Upper lobe of right lung (tissue), 1 donor: Measurements from ENCODE around the gene C10orf105. TPM values are rescaled to one million over a fixed set of nuclear protein-coding genes. Genes with fewer than 3 reads are reported as not detected.

Experiments used
- ATAC-seq: fragments of 200-7000 bp; cut with Tn5 transposase; one replicate; pipeline ENCODE4 v1.9.1; 2020; ENCODE audit warnings: mild to moderate bottlenecking, moderate library complexity
- DNase-seq: peaks from one replicate; pipeline ENCODE4 v3.0.0-alpha.2; 2020
- H3K27ac ChIP-seq: fragments of 200-600 bp; one replicate; pipeline ENCODE4 v1.8.0; 2022
- H3K27me3 ChIP-seq: fragments of 200-600 bp; one replicate; pipeline ENCODE4 v1.8.0; 2022; ENCODE audit warnings: mild to moderate bottlenecking
- H3K36me3 ChIP-seq: fragments of 200-600 bp; one replicate; pipeline ENCODE4 v1.8.0; 2022
- H3K4me1 ChIP-seq: fragments of 200-600 bp; one replicate; pipeline ENCODE4 v1.8.0; 2022
- H3K4me3 ChIP-seq: fragments of 200-600 bp; one replicate; pipeline ENCODE4 v1.8.0; 2022; ENCODE audit warnings: mild to moderate bottlenecking
- H3K9me3 ChIP-seq: fragments of 200-600 bp; one replicate; pipeline ENCODE4 v1.8.0; 2022
- intact Hi-C: fragments of 100-400 bp; cut with DNase I; formaldehyde crosslinking; loops from one replicate; pipeline ENCODE4 v1.11.0; 2022
- total RNA-seq: library from RNA; stranded (reverse); fragmentation: NEBNext Ultra II Directional; extraction: Animal tissue kit (Norgen Biotek cat#: 25700); gene quantifications from one replicate; pipeline ENCODE4 v1.2.1, GENCODE V29; 2021
- TF ChIP-seq, protein P1 (sequence below): fragments of 200-600 bp; IDR thresholded peaks from one replicate; pipeline ENCODE4 v1.8.0; 2022; ENCODE audit warnings: antibody characterized with exemption
- donor health status: DM: no; HTN: yes; CAD: no; lungs with severe emphysema.

C10orf105 gene
- total RNA-seq, 1 donor from 2014 or later = 0.52 TPM

DNA sequence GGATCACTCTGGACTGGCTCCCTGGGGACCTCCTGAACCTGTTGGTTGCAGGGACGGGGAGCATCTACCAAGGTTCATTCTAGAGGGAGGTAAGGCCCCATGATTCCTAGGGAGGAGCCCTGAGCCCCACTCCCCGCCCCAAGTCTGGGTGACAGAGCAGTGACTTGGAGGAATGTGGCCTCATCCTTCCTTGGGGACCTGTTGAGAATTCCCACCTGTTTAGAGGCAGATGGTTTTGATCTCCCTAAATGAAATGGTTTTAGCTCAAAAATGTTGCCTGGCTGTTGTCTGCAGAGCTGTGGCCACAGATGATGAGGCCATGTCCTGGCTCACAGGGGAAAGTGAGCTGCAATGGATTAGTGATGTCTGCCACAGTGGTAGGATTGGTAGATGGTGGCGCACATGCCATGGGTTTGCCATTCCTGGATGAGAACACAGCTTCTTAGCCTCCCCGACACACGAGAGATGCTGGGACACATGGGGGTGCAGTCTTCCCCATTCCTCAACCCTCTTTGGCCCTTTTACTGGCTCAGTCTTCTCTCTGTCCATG lies 12.3 kb downstream of the C10orf105 start:
- Histone ChIP-seq H3K4me3 (no peak overlapping the region), H3K4me1 (peaks cover 9% of the 10 kb centered on the region), H3K9me3 (no peaks in the 10 kb centered on the region), H3K36me3 (no peaks in the 10 kb centered on the region), H3K27ac (no peak overlapping the region), H3K27me3 (no peaks in the 10 kb centered on the region)
- TF ChIP-seq, protein P1, sequence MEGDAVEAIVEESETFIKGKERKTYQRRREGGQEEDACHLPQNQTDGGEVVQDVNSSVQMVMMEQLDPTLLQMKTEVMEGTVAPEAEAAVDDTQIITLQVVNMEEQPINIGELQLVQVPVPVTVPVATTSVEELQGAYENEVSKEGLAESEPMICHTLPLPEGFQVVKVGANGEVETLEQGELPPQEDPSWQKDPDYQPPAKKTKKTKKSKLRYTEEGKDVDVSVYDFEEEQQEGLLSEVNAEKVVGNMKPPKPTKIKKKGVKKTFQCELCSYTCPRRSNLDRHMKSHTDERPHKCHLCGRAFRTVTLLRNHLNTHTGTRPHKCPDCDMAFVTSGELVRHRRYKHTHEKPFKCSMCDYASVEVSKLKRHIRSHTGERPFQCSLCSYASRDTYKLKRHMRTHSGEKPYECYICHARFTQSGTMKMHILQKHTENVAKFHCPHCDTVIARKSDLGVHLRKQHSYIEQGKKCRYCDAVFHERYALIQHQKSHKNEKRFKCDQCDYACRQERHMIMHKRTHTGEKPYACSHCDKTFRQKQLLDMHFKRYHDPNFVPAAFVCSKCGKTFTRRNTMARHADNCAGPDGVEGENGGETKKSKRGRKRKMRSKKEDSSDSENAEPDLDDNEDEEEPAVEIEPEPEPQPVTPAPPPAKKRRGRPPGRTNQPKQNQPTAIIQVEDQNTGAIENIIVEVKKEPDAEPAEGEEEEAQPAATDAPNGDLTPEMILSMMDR = no peak
- intact Hi-C loops = loop anchor here (10.0 kb wide), 2 partner anchors 313 to 393 kb away; partner anchors contain the start of genes CDH23 and SLC29A3
- DNase-seq (no peak), ATAC-seq (no peak)

DNA sequence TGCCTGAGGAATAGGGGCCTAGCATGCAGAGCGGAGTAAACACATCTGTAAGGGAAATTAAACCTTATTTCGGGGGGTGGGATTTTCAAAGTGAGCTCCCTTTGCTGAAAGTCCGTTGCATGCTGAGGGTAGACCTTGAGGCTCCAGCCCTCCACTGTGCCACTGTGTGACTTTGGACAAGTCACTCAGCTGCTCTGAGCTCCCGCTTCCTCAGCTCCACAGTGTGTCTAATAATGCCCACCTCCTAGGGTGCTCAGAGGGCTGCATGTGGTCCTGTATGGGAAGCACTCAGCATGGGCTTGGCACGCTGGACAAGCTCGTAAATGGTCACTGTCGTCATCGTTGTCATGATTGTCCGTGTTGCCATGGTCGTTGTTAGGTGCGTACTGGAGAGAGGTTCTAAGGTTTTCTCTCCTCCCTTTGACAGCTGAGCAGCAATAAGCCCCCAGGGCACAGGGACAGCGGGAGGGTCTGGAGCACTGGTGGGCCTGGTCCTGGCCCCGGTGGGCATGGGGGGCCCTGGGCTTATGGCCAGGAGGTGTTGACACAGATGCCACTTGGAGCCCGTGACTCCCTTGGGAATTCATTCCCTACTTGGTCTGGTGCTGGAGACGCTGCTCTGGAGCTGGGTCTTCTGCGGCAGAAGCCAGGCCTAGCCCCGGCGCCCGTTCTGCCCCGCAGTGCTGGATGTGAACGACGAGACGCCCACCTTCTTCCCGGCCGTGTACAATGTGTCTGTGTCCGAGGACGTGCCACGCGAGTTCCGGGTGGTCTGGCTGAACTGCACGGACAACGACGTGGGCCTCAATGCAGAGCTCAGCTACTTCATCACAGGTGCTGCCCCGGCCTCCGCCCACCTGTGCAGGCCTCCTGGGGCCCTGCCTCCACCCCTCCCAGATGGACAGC lies 13.1 kb downstream of the C10orf105 start:
- no peaks in the 10 kb centered on the region for H3K27me3 ChIP-seq
- intact Hi-C loops = loop anchor here (10.0 kb wide), 2 partner anchors 312 to 392 kb away; partner anchors contain the start of genes CDH23 and SLC29A3
- TF ChIP-seq, protein P1 = no peak
- no peaks in the 10 kb centered on the region for H3K9me3 ChIP-seq
- no peak for ATAC-seq
- H3K4me1 ChIP-seq = peaks cover 9% of the 10 kb centered on the region
- no peak for DNase-seq
- H3K36me3 ChIP-seq = no peaks in the 10 kb centered on the region
- H3K27ac ChIP-seq = no peak overlapping the region
- no peak overlapping the region for H3K4me3 ChIP-seq

DNA sequence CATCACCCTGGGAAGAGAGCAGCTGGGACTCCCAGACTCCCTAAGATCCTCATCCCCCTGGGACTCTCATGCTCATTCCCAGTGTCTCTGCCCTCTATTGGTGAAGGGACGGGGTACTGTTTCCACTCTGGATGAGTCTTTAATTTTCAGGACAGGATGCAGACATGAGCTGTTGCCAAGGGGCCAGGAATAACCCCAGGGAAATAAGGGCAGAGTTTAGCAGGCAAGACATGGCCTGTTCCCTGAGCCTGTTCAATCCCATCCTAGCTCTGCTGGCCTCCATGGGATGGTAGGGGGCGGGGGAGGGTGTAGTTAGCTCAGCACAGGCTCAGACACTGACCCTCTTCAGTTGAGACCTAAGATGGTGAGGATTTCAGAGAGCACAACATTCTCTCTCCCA lies 14.0 kb downstream of the C10orf105 start:
- no peak for ATAC-seq
- H3K4me1 ChIP-seq = peaks cover 9% of the 10 kb centered on the region
- H3K27me3 ChIP-seq = no peaks in the 10 kb centered on the region
- H3K4me3 ChIP-seq = no peak overlapping the region
- no peak for DNase-seq
- H3K36me3 ChIP-seq = no peaks in the 10 kb centered on the region
- H3K27ac ChIP-seq = no peak overlapping the region
- intact Hi-C loops = loop anchor here (10.0 kb wide), 2 partner anchors 311 to 391 kb away; partner anchors contain the start of genes CDH23 and SLC29A3
- no peaks in the 10 kb centered on the region for H3K9me3 ChIP-seq
- TF ChIP-seq, protein P1 = no peak

DNA sequence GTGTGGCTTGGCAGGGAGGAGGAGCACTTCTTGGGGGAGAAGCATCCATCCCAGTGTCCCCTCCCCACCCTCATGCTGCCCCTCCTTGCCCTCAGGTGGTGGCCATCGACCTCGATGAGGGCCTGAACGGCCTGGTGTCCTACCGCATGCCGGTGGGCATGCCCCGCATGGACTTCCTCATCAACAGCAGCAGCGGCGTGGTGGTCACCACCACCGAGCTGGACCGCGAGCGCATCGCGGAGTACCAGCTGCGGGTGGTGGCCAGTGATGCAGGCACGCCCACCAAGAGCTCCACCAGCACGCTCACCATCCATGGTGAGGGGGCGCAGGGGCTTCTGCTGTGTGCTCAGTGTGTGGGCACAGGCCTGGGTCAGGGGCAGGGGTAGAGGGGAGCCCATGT lies 14.8 kb downstream of the C10orf105 start:
- TF ChIP-seq, protein P1 = no peak
- Histone ChIP-seq H3K36me3 (no peaks in the 10 kb centered on the region), H3K9me3 (no peaks in the 10 kb centered on the region), H3K27me3 (no peaks in the 10 kb centered on the region), H3K27ac (no peak overlapping the region), H3K4me3 (no peak overlapping the region), H3K4me1 (peaks cover 9% of the 10 kb centered on the region)
- ATAC-seq (no peak), DNase-seq (no peak)
- intact Hi-C loops = loop anchor here (10.0 kb wide), 2 partner anchors 310 to 390 kb away; partner anchors contain the start of genes CDH23 and SLC29A3

DNA sequence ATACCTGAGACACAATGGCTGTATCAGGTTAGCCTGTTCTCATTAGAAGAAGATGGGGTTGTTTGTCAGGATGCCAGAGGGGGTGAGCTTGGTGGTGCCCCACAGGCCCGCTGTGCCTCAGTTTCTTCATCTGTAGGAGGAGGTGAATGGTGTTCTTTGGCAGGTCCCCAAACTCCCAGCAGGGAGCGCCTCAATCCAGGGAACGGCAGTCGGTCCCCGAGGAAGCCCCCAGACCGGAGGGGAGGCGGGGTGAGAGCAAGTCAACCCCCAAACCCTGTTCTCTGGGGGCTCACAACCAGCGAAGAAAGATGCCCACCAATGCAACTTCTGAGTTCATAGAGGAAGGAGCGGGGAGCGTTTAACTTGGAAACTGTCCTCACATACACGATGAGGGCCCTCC lies 16.0 kb downstream of the C10orf105 start:
- no peak for ATAC-seq
- no peak overlapping the region for H3K4me3 ChIP-seq
- TF ChIP-seq, protein P1 = no peak
- DNase-seq = no peak
- no peaks in the 10 kb centered on the region for H3K9me3 ChIP-seq
- no peak overlapping the region for H3K27ac ChIP-seq
- H3K36me3 ChIP-seq = no peaks in the 10 kb centered on the region
- H3K27me3 ChIP-seq = no peaks in the 10 kb centered on the region
- intact Hi-C loops = loop anchor here (10.0 kb wide), 2 partner anchors 309 to 389 kb away; partner anchors contain the start of genes CDH23 and SLC29A3
- peaks cover 9% of the 10 kb centered on the region for H3K4me1 ChIP-seq
